HepG2 (cell line): ENCODE data around the gene TMEM271. TPM values are rescaled to one million over a fixed set of nuclear protein-coding genes. Genes with fewer than 3 reads are reported as not detected.

Source experiments
- ATF7 ChIP-seq, 2 experiments: fragments of 450-650 bp in 1 of 2; sonication (generic) in 1 of 2; formaldehyde crosslinking in 1 of 2; IDR thresholded peaks; 2 replicates each; pipeline versions ENCODE4 v1.4.0 to v1.6.1; 2016 to 2020; ENCODE audit warnings: antibody characterized with exemption in 1 of 2, mild to moderate bottlenecking in 1 of 2, missing genetic modification reagents in 1 of 2
- BCL6 ChIP-seq: IDR thresholded peaks from 2 replicates; pipeline ENCODE4 v1.6.1; 2016; ENCODE audit warnings: missing genetic modification reagents, missing compliant biosample characterization
- CHD4 ChIP-seq: fragments of 200-600 bp; sonication (generic); IDR thresholded peaks from 2 replicates; pipeline ENCODE4 v1.7.0; 2017; ENCODE audit warnings: mild to moderate bottlenecking, low read length, borderline replicate concordance
- IKZF4 ChIP-seq: sonication (generic); formaldehyde crosslinking; IDR thresholded peaks from 2 replicates; pipeline ENCODE4 v1.5.1; 2020; ENCODE audit warnings: borderline replicate concordance, mild to moderate bottlenecking, low read depth, missing genetic modification reagents; ENCODE audit errors: not compliant biosample characterization
- KDM5A ChIP-seq: fragments of 200-600 bp; sonication (generic); IDR thresholded peaks from 2 replicates; pipeline ENCODE4 v1.7.0; 2018; ENCODE audit warnings: antibody characterized with exemption, mild to moderate bottlenecking, low read length, borderline replicate concordance
- SOX13 ChIP-seq, 3 experiments: fragments of 450-650 bp in 1 of 3; sonication (generic) in 1 of 3; formaldehyde crosslinking in 1 of 3; IDR thresholded peaks in 2 of 3; conservative IDR thresholded peaks in 1 of 3; 2 replicates each; pipeline versions ENCODE4 v1.5.0 to v1.6.1; 2016 to 2020; ENCODE audit warnings: antibody characterized with exemption in 1 of 3, mild to moderate bottlenecking in 1 of 3, missing compliant biosample characterization in 1 of 3, missing genetic modification reagents in 1 of 3, moderate library complexity in 1 of 3
- SOX6 ChIP-seq, 2 experiments: fragments of 450-650 bp in 1 of 2; sonication (generic) in 1 of 2; formaldehyde crosslinking in 1 of 2; IDR thresholded peaks; 2 replicates each; pipeline versions ENCODE4 v1.4.0 to v1.6.1; 2017 to 2020; ENCODE audit warnings: antibody characterized with exemption in 1 of 2, mild to moderate bottlenecking in 1 of 2, missing genetic modification reagents in 1 of 2
- ZBTB7A ChIP-seq: sonication (generic); formaldehyde crosslinking; IDR thresholded peaks from 2 replicates; pipeline ENCODE4 v1.8.0; 2022; ENCODE audit warnings: mild to moderate bottlenecking, missing genetic modification reagents
- ZNF749 ChIP-seq: sonication (generic); formaldehyde crosslinking; IDR thresholded peaks from 2 replicates; pipeline ENCODE4 v1.8.0; 2022; ENCODE audit warnings: mild to moderate bottlenecking, missing genetic modification reagents, moderate library complexity, borderline replicate concordance
- polyA plus RNA-seq, 8 experiments: library from polyadenylated mRNA; depleted of rRNA in 3 of 8; stranded (reverse) in 7 of 8; unstranded in 1 of 8; fragments of >200 nt; fragmentation: Illumina TruSeq in 4 of 8; extraction: Trizol in 4 of 8; gene quantifications; 2 replicates each; pipeline versions ENCODE4 v1.2.1 to v1.2.3, GENCODE V29; 2011 to 2016; ENCODE audit warnings: low read depth in 4 of 8, missing spikeins in 1 of 8, mixed read lengths in 1 of 8; ENCODE audit not compliant: insufficient read depth in 1 of 8
- total RNA-seq, 5 experiments: library from RNA; depleted of rRNA; stranded (reverse); fragments of >200 nt; fragmentation: Illumina TruSeq; extraction: Trizol; gene quantifications; 2 replicates each; pipeline ENCODE4 v1.2.3, GENCODE V29; 2016; ENCODE audit warnings: low read depth in 1 of 5
- TF ChIP-seq, protein P1 (sequence below): sonication (generic); formaldehyde crosslinking; IDR thresholded peaks from 2 replicates; pipeline ENCODE4 v1.4.0; 2020; ENCODE audit warnings: missing genetic modification reagents, mild to moderate bottlenecking, borderline replicate concordance
- TF ChIP-seq, protein P2 (sequence below): fragments of 450-650 bp; IDR thresholded peaks from 2 replicates; pipeline ENCODE4 v1.6.1; 2016
- TF ChIP-seq, protein P3 (sequence below): sonication (generic); formaldehyde crosslinking; conservative IDR thresholded peaks from 2 replicates; pipeline ENCODE4 v1.4.0; 2020; ENCODE audit warnings: mild to moderate bottlenecking, missing genetic modification reagents, moderate library complexity
- TF ChIP-seq, protein P4 (sequence below): sonication (generic); formaldehyde crosslinking; IDR thresholded peaks from 2 replicates; pipeline ENCODE4 v1.8.1; 2023; ENCODE audit warnings: missing genetic modification reagents, mild to moderate bottlenecking, borderline replicate concordance
- TF ChIP-seq, protein P5 (sequence below): sonication (generic); formaldehyde crosslinking; IDR thresholded peaks from 2 replicates; pipeline ENCODE4 v1.4.0; 2020; ENCODE audit warnings: missing genetic modification reagents, borderline replicate concordance

The TMEM271 gene
- total and polyA plus RNA-seq, 2 of the 13 experiments (the other 11 are each of a cell fraction or from before 2014, with no cell fraction given) = not detected

DNA sequence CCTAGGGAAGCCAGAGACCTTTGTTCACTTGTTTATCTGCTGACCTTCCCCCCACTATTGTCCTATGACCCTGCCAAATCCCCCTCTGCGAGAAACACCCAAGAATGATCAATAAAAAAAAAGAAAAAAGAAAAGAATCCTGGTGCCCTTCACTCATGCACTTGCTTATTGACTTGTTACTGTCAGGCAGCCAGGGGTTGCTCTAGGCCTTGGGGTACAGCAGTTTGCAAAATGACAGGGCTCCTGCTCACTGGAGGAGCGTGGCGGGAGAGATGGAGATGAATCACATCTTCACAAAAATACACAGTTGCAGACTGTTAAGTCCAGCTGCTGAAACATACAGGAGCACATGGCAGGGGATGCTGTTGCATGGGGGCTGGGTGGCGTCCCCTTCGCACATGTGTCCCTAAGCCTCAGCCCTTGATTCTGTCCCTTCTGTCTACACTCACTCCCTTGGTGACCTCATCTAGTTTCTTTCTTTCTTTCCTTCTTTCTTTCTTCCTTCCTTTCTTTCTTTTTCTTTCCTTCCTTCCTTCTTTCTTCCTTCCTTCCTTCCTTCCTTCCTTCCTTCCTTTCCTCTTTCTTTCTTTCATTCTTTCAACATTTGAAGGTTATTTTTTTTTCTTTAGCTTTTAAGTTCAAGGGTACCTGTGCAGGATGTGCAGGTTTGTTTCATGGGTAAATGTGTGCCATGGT is 16.9 kb upstream of the TMEM271 start (continued):
- TF ChIP-seq, protein P1, sequence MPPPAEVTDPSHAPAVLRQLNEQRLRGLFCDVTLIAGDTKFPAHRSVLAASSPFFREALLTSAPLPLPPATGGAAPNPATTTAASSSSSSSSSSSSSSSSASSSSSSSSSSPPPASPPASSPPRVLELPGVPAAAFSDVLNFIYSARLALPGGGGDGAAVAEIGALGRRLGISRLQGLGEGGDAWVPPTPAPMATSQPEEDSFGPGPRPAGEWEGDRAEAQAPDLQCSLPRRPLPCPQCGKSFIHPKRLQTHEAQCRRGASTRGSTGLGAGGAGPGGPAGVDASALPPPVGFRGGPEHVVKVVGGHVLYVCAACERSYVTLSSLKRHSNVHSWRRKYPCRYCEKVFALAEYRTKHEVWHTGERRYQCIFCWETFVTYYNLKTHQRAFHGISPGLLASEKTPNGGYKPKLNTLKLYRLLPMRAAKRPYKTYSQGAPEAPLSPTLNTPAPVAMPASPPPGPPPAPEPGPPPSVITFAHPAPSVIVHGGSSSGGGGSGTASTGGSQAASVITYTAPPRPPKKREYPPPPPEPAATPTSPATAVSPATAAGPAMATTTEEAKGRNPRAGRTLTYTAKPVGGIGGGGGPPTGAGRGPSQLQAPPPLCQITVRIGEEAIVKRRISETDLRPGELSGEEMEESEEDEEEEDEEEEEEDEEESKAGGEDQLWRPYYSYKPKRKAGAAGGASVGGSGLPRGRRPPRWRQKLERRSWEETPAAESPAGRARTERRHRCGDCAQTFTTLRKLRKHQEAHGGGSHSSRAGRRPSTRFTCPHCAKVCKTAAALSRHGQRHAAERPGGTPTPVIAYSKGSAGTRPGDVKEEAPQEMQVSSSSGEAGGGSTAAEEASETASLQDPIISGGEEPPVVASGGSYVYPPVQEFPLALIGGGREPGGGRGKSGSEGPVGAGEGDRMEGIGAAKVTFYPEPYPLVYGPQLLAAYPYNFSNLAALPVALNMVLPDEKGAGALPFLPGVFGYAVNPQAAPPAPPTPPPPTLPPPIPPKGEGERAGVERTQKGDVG = no peak
- TF ChIP-seq IKZF4 (CRISPR knock-in tag) (no peak), ZBTB7A (CRISPR knock-in tag) (no peak), ATF7 (IDR thresholded peaks at IDR 0.05) (0 out of 2 replicates have a peak, but pooled peaks have one; percentile 9), ATF7 (CRISPR knock-in tag; IDR thresholded peaks at IDR 0.05) (no peak), SOX6 (IDR thresholded peaks at IDR 0.05) (no peak), SOX6 (CRISPR knock-in tag; IDR thresholded peaks at IDR 0.05) (peak; percentile 71), CHD4 (no peak), SOX13 (IDR thresholded peaks at IDR 0.05) (no peak), SOX13 (CRISPR knock-in tag; conservative IDR thresholded peaks at IDR 0.05 in 1 of 2, IDR thresholded peaks at IDR 0.05 in 1 of 2) (peak in 1 of 2 experiments; percentile 45; a peak in 1 of 4 replicates), BCL6 (CRISPR knock-in tag) (peak; percentile 75), KDM5A (no peak), ZNF749 (no peak)
- TF ChIP-seq, protein P2, sequence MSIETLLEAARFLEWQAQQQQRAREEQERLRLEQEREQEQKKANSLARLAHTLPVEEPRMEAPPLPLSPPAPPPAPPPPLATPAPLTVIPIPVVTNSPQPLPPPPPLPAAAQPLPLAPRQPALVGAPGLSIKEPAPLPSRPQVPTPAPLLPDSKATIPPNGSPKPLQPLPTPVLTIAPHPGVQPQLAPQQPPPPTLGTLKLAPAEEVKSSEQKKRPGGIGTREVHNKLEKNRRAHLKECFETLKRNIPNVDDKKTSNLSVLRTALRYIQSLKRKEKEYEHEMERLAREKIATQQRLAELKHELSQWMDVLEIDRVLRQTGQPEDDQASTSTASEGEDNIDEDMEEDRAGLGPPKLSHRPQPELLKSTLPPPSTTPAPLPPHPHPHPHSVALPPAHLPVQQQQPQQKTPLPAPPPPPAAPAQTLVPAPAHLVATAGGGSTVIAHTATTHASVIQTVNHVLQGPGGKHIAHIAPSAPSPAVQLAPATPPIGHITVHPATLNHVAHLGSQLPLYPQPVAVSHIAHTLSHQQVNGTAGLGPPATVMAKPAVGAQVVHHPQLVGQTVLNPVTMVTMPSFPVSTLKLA = peak; percentile 33; the same call in 1 of the 2 replicates
- TF ChIP-seq, protein P3, sequence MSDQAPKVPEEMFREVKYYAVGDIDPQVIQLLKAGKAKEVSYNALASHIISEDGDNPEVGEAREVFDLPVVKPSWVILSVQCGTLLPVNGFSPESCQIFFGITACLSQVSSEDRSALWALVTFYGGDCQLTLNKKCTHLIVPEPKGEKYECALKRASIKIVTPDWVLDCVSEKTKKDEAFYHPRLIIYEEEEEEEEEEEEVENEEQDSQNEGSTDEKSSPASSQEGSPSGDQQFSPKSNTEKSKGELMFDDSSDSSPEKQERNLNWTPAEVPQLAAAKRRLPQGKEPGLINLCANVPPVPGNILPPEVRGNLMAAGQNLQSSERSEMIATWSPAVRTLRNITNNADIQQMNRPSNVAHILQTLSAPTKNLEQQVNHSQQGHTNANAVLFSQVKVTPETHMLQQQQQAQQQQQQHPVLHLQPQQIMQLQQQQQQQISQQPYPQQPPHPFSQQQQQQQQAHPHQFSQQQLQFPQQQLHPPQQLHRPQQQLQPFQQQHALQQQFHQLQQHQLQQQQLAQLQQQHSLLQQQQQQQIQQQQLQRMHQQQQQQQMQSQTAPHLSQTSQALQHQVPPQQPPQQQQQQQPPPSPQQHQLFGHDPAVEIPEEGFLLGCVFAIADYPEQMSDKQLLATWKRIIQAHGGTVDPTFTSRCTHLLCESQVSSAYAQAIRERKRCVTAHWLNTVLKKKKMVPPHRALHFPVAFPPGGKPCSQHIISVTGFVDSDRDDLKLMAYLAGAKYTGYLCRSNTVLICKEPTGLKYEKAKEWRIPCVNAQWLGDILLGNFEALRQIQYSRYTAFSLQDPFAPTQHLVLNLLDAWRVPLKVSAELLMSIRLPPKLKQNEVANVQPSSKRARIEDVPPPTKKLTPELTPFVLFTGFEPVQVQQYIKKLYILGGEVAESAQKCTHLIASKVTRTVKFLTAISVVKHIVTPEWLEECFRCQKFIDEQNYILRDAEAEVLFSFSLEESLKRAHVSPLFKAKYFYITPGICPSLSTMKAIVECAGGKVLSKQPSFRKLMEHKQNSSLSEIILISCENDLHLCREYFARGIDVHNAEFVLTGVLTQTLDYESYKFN (CRISPR knock-in tag) = 0 out of 2 replicates have a peak, but pooled peaks have one; percentile 19
- TF ChIP-seq, protein P4, sequence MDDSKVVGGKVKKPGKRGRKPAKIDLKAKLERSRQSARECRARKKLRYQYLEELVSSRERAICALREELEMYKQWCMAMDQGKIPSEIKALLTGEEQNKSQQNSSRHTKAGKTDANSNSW (CRISPR knock-in tag) = no peak
- TF ChIP-seq, protein P5, sequence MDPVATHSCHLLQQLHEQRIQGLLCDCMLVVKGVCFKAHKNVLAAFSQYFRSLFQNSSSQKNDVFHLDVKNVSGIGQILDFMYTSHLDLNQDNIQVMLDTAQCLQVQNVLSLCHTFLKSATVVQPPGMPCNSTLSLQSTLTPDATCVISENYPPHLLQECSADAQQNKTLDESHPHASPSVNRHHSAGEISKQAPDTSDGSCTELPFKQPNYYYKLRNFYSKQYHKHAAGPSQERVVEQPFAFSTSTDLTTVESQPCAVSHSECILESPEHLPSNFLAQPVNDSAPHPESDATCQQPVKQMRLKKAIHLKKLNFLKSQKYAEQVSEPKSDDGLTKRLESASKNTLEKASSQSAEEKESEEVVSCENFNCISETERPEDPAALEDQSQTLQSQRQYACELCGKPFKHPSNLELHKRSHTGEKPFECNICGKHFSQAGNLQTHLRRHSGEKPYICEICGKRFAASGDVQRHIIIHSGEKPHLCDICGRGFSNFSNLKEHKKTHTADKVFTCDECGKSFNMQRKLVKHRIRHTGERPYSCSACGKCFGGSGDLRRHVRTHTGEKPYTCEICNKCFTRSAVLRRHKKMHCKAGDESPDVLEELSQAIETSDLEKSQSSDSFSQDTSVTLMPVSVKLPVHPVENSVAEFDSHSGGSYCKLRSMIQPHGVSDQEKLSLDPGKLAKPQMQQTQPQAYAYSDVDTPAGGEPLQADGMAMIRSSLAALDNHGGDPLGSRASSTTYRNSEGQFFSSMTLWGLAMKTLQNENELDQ = no peak
